GM21737 (cell line): Measurements from ENCODE around the gene BBS10.
"Not testable (repeated sequence)": the region's sequence is repeated elsewhere in the genome, so short reads cannot be mapped to it uniquely, and the experiment has no call there.

Experiments
- ATAC-seq: cut with Tn5 transposase; IDR thresholded peaks from one replicate; pipeline ENCODE4 v1.9.1; 2021; ENCODE audit warnings: mild to moderate bottlenecking, moderate library complexity; ENCODE audit not compliant: unreplicated experiment

Gene BBS10

DNA sequence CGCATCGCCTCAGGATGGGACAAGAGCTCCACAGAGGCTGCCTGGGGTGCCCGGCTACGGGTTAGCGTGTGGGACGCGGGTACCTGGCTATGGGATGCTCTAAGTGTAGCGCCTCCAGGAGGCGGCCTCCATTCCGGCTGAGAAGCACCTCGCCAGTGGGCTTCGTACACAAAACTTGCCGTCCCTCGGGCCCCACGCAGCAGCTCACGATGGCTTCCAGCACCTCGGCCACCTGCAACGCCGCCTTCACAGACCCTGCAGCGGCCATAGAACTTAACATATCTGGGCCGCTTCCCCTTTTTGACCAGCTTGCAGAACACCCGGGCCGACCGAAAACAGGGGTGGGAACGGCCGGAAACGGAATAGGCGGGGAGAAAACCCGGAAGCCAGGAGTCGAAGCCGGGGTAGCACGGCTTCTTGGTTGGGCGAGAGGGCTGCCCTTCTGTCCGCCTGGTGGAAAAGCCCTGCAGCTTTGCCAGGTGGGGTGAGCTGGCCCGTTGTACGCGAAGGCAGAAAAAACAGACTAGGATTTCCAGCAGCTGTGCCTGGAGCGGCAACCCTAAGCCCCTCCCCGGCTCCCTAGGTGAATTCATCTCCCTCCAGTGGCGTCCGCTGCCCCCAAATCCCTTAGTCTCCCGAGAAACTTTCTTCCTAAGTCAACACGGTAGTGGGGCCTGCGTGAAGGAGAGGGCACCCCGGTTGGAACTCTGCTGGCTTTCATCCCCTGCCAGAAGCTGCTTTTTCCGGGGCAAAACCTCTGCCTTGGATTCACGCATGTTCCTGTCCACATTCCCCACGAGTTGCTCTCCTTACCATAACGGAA is at the start of gene BBS10:
Gene BBS10 (minus strand): TSS at position 337 of the 823 bp plus-strand sequence. CDS start 57 bp downstream, at position 280.
- ATAC-seq, result peak; percentile 98

- no peak for ATAC-seq
Measured at GRCh38 chr12:76391461-76391860, 43.2 kb upstream of the BBS10 start.

DNA sequence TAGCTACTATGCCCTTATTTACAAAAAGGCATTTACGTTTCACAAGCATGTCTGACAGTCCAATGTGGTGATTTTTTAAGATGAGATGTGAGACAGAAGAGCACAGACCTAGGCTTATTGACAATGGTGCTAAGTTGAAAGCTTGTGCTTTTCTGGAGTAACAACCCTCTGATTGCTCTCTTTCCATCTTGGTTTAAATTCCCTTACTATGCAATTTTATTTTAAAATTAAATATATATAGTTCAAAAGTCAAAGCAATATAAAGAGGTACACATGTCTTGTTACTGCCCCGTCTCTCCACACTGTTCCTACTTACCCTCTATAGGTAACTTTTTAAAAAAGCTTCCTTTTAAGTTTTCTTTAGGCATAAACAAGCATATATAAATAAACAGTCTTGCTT is 39.4 kb upstream of the BBS10 start:
- ATAC-seq, result no peak

- ATAC-seq, result no peak
Measured at GRCh38 chr12:76384560-76384959, 36.3 kb upstream of the BBS10 start.

DNA sequence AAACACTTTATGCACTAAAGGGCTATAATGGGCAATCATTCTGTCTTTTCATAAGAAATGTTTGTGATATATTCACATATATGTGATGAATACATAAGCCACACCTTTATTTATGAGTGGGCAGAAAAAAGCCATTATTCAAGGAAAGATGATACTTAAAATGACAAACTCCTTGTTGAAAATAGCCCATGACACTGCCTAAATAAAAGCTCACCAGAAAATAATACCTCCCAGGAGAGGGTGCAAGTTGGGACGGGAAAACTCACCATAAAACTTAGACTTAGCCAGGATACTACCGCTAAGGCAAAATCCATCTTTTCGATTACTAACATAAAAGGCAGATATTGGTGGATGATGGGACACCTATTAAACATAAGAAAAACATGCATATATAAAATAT is 35.8 kb upstream of the BBS10 start:
- no peak for ATAC-seq

DNA sequence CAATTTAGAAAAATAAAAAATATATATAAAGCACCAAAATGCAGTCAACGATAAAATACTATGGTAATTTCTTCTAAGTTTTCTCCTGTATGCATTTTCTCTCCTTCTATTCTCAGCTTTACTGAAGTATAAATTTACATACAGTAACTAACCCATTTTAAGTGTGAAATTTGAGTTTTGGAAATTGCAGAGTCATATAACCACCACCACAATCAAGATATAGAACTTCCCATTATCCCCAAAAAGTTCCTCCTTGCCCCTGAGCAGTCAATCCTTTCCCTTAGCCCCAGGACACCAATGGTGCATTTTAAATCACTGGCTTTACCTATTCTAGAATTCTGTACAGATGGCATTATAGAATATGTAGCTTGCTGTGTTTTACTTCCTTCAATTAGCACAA is 31.0 kb upstream of the BBS10 start:
- no peak for ATAC-seq

DNA sequence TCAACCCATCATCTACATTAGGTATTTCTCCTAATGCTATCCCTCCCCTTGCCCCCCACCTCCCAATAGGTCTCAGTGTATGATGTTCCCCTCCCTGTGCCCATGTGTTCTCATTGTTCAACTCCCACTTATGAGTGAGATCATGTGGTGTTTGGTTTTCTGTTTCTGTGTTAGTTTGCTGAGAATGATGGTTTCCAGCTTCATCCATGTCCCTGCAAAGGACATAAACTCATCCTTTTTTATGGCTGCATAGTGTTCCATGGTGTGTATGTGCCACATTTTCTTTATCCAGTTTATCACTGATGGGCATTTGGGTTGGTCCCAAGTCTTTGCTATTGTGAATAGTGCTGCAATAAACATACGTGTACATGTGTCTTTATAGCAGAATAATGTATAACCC is 28.7 kb upstream of the BBS10 start:
- ATAC-seq, result not testable (repeated sequence)

- ATAC-seq, result no peak
Measured at GRCh38 chr12:76375939-76376338, 27.7 kb upstream of the BBS10 start.

DNA sequence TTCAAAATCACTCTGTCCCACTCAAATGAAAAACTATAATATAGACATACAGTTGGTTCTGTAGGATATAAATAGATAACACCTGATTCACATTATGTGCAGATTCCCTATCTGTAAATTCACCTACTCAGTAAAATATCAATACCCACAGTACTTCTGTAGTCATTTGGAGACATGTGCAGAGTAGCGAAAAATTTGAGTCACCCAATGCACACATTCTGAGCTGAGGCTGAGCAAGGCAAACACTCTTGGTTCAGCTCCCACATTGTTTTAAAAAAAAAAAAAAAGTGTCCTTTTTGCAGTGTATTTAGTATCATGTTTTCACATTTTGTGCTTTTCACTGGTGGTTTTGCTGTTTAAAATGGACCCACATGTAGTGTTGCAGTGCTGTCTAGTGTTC is 27.3 kb upstream of the BBS10 start:
- ATAC-seq, result no peak

DNA sequence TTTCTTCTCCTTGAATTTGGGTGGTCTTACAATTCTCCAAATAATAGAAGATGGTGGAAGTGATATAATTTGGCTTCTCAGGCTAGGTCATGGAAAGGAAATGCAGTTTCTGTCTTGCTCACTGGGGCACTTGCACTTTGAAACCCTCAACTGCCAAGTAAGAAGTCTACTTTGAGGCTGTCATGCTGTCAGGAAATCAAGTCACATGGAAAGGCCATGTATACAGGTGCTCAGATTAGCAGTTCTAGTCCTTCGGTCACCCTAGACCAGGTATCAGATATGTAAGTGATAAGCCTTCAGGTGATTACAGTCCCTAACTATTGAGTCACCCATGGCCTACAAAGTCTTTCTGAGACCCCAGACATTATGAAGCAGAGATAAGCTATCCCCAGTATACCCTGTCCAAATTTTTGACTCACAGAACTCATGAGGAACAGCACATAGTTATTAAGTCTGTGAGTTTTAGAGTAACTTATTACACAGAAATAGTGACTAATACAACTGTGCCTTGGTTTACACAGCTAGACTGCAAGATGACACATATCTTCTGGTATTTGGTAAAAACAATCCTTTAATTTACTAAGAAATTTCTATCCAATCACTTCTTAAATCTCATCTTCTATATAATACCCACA is 26.3 kb upstream of the BBS10 start:
- ATAC-seq, result no peak

DNA sequence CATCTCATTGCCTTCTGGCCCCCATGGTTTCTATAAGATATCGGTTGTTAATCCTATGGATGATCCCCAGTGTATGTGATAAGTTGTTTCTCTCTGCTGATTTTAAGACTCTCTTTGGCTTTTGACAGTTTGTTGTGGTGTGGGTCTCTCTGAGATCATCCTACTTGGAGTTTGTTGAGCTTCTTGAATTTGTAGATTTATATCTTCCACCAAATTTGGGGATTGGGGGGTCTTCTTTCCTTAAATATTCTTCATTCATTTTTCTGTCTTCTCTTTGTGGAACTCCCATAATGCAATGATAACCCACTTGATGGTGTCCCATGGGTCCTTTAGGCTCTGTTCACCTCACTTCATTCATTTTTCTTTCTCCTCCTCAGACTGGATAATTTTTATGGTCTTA is 20.0 kb upstream of the BBS10 start:
- no peak for ATAC-seq

DNA sequence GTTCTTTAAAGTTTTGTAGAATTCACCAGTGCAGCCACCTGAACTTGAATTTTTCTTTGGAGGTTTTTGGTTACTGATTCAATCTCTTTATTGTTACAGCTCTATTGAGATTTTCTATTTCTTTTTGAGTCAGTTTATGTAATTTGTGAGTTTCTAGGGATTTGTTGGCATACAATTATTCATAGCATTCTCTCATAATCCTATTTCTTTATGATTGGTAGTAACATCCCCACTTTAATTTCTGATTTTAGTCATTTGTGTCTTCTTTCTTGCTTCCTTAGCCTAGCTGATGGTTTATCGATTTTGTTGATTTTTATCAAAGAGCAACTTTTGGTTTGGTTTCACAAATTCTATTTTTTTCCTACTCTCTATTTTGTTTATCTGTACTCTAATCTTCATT is 17.9 kb upstream of the BBS10 start:
- no peak for ATAC-seq

DNA sequence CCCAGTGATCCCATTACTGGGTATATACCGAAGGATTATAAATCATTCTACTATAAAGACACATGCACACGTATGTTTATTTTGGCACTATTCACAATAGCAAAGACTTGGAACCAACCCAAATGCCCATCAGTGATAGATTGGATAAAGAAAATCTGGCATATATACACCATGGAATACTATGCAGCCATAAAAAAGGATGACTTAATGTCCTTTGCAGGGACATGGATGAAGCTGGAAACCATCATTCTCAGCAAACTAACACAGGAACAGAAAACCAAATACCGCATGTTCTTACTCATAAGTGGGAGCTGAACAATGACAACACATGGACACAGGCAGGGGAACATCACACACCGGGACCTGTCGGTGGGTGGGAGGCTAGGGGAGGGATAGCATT is 15.9 kb upstream of the BBS10 start:
- not testable (repeated sequence) for ATAC-seq

DNA sequence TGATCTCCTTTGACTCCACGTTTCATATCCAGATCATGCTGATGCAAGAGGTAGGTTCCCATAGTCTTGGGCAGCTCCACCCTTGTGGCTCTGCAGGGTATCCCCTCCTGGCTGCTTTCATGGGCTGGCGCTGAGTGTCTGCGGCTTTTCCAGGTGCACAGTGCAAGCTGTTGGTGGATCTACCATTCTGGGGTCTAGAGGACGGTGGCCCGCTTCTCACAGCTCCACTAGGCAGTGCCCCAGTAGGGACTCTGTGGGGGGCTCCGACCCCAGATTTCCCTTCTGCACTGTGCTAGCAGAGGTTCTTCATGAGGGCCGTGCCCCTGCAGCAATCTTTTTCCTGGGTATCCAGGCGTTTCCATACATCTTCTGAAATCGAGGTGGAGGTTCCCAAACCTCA is 12.1 kb upstream of the BBS10 start:
- no peak for ATAC-seq

DNA sequence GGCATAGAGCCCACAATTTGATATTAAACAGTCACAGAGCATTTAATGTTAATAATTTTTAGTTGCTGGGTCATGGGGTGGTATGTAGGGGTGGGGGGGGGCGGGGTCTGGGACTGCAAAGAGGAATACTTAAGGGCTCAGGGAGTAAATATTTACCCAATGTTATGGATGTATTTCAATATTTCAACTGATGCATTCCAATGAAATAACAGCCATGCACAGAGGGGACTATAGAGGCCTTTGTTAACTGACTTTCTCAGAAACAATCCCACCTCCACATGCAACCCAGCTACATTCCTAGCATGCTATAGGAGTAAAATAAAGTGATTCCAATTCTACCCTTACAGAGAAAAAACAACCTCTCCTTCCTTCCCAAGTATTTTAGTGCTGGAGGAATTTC is 7.9 kb upstream of the BBS10 start:
- no peak for ATAC-seq

GRCh38 chr12:76346798-76347420 is 1.3 kb downstream of the BBS10 start:
- no peak for ATAC-seq

- no peak for ATAC-seq
Measured at GRCh38 chr12:76346236-76346635, 2.0 kb downstream of the BBS10 start.

- no peak for ATAC-seq
Measured at GRCh38 chr12:76345569-76345968, 2.6 kb downstream of the BBS10 start.

GRCh38 chr12:76341436-76342030 is 6.7 kb downstream of the BBS10 start:
- no peak for ATAC-seq

DNA sequence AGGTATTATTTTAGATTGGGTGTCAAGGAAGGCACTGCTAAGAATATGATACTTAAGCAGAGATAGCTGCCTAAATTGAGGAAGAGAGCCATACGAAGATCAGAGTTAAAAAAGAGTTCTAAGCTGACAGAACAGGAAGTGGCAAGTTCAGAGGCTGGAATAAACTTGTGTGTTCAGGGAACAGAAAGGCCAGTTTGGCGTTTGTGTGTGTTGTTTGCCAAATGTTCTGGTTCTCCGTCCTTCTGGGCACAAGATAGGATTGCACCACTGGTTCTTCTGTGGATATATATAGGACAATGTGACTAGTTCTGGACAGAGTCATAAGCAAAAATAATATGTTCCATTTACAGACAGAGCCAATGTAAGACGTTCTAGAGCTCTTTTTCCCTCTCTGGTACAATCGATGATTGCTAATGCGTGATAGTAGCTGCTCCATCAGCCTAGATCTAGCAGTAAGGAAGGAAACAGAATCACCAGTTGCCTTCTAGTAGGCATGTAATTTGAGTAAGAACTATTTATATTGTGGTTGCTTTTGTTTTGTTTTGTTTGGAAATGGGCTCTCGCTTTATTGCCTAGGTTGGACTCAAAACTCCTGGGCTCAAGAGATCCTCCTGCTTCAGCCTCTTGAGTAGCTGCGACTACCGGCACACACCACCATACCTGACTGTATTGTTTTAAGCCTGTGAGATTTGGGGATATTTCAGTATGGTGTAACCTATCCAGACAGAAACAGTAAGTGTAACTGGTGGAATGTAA is 7.4 kb downstream of the BBS10 start:
- ATAC-seq, result no peak

GRCh38 chr12:76337583-76337982 is 10.6 kb downstream of the BBS10 start:
- no peak for ATAC-seq
